Mucosa of stomach (tissue), 1 donor: ENCODE measurements around the gene MTCP1.
A peak's percentile ranks its signal among the peaks of the same experiment; 100 is the strongest.

ENCODE experiments used
- H3K27me3 ChIP-seq: one replicate; pipeline ENCODE4 v1.7.0; 2013; ENCODE audit warnings: mild to moderate bottlenecking, low read length; ENCODE audit not compliant: control insufficient read depth, insufficient read depth
- H3K36me3 ChIP-seq: one replicate; pipeline ENCODE4 v1.7.0; 2013; ENCODE audit warnings: low read length; ENCODE audit not compliant: control insufficient read depth, insufficient read depth
- H3K4me1 ChIP-seq: one replicate; pipeline ENCODE4 v1.7.0; 2013; ENCODE audit warnings: mild to moderate bottlenecking, low read length; ENCODE audit not compliant: control insufficient read depth, insufficient read depth
- H3K4me3 ChIP-seq: one replicate; pipeline ENCODE4 v1.7.0; 2013; ENCODE audit warnings: low read length
- H3K9ac ChIP-seq: one replicate; pipeline ENCODE4 v1.7.0; 2013; ENCODE audit warnings: mild to moderate bottlenecking, low read length, moderate library complexity
- H3K9me3 ChIP-seq: one replicate; pipeline ENCODE4 v1.7.0; 2013; ENCODE audit warnings: mild to moderate bottlenecking, low read length, moderate library complexity; ENCODE audit not compliant: control insufficient read depth
- donor health status: Pancreatic carcinoma.

Gene MTCP1

DNA sequence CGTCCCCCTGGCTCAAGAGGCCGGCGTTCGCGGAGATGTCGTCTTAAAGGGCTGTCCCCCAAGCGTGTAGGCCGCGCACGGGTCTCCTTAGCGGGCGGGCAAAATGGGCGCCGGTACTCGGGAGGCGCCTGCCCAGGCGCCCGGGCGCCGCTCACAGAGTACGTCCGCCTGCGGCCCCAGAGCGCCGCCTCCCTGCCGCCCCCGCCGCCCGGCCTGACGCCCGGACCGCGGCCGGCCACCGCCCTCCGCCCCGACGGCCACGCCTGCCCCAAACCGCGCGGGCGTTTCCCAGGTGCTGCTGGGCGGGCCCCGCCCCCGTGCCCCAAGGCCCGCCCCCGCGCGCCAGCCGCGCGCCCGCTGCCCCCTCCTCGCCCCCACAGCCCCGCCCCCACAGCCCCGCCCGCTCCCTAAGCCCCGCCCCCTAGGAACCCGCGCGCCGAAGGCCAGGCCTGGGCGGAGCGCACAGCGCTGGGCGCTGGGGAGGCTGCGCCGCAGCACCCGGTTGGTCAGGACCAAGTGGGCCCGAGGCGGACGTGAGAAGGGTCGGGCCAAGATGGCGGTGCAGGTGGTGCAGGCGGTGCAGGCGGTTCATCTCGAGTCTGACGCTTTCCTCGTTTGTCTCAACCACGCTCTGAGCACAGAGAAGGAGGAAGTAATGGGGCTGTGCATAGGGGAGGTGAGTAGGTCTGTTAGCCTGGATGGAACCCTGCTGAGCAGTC, at the start of gene MTCP1, which contains the start of the genes BRCC3 and CMC4:
Gene MTCP1 (minus strand): TSS at position 162 of the 719 bp plus-strand sequence. CDS start 5,126 bp downstream, outside the sequence.
Gene BRCC3 (plus strand): TSS at position 534 of the 719 bp plus-strand sequence. CDS start 20 bp downstream, at position 554.
Gene CMC4 (minus strand): TSS at position 162 of the 719 bp plus-strand sequence. CDS start 7,113 bp downstream, outside the sequence.
- Histone ChIP-seq H3K9ac (peak within 1 kb of the TSS; percentile 80), H3K4me3 (peak within 1 kb of the TSS; percentile 71), H3K36me3 (no peaks in the 10 kb centered on the region), H3K4me1 (no peaks in the 10 kb centered on the region), H3K9me3 (no peaks in the 10 kb centered on the region), H3K27me3 (no peaks in the 10 kb centered on the region)

GRCh38 chrX:155115174-155115819, 44.4 kb upstream of the MTCP1 start:
- H3K4me1 ChIP-seq = no peaks in the 10 kb centered on the region
- no peaks in the 10 kb centered on the region for H3K9me3 ChIP-seq
- H3K9ac ChIP-seq = no peak overlapping the region
- no peak overlapping the region for H3K4me3 ChIP-seq
- H3K27me3 ChIP-seq = no peaks in the 10 kb centered on the region
- no peaks in the 10 kb centered on the region for H3K36me3 ChIP-seq

GRCh38 chrX:155113097-155113496, 42.2 kb upstream of the MTCP1 start:
- Histone ChIP-seq H3K9me3 (no peaks in the 10 kb centered on the region), H3K4me1 (no peaks in the 10 kb centered on the region), H3K36me3 (no peaks in the 10 kb centered on the region), H3K4me3 (no peak overlapping the region), H3K27me3 (no peaks in the 10 kb centered on the region), H3K9ac (no peak overlapping the region)

GRCh38 chrX:155112171-155112570, 41.2 kb upstream of the MTCP1 start:
- no peak overlapping the region for H3K9ac ChIP-seq
- no peaks in the 10 kb centered on the region for H3K36me3 ChIP-seq
- H3K27me3 ChIP-seq = no peaks in the 10 kb centered on the region
- no peaks in the 10 kb centered on the region for H3K4me1 ChIP-seq
- no peaks in the 10 kb centered on the region for H3K9me3 ChIP-seq
- H3K4me3 ChIP-seq = no peak overlapping the region

DNA sequence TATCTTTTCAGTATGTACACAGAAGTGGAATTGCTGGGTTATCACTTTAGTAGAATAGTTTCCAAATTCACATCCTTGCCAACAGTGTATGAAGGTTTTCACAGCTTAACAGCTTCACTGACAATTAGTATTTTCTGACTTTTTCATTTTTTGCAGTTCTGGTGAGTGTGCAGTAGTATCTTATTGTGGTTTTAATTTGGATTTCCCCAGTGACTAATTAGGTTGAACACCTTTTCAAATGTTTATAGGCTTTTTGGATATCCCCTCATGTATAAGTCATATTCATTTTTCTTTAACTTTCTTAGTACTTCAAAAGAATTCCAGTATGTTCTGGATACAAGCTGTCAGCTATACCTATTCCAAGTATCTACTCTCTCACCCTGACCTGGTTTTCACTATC, 37.5 kb upstream of the MTCP1 start:
- H3K9me3 ChIP-seq = no peaks in the 10 kb centered on the region
- no peaks in the 10 kb centered on the region for H3K27me3 ChIP-seq
- H3K4me3 ChIP-seq = no peak overlapping the region
- H3K9ac ChIP-seq = no peak overlapping the region
- no peaks in the 10 kb centered on the region for H3K4me1 ChIP-seq
- no peaks in the 10 kb centered on the region for H3K36me3 ChIP-seq

GRCh38 chrX:155105919-155106318, 35.0 kb upstream of the MTCP1 start:
- H3K9ac ChIP-seq = no peak overlapping the region
- no peaks in the 10 kb centered on the region for H3K36me3 ChIP-seq
- no peaks in the 10 kb centered on the region for H3K27me3 ChIP-seq
- H3K4me3 ChIP-seq = no peak overlapping the region
- H3K9me3 ChIP-seq = no peaks in the 10 kb centered on the region
- no peaks in the 10 kb centered on the region for H3K4me1 ChIP-seq

GRCh38 chrX:155094468-155095061, 23.6 kb upstream of the MTCP1 start:
- Histone ChIP-seq H3K36me3 (no peaks in the 10 kb centered on the region), H3K27me3 (no peaks in the 10 kb centered on the region), H3K4me3 (no peak overlapping the region), H3K4me1 (no peaks in the 10 kb centered on the region), H3K9ac (no peak overlapping the region), H3K9me3 (no peaks in the 10 kb centered on the region)

DNA sequence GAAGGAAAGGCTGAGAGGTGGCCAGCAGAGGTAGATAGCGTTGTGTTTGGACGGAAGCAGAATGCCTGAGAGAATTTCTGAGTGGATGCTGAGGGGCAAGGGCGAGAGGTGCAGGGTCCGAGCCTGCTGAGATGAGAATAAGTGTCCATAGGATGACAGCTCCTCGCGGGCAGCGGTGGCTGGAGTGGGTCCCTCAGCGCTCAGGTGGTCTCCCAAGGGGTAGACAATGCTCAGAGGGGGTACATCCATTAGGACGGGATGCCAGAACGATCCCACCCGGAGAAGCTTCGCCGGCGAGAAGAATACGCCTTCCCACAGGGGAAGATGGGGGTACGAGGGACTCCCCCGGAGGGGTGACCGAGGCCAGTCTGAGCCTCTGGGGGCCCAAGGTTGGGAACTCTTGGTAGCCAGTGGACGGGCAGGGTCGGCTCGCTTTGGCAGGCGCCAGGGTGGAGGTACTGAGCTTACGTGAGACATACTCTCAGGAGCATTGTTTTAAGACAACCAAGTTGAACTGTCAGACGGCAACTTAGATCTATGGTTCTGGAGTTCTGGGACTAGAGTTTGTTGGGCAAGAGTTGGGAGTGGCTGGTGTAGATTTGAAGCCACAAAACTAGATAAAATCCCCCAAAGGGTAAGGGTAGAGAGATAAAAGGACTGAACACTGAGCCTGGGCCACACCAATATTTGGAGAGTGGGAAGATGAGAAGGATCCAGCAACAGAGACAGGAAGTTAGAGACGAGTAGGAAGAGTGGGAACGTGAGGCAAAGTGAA, 16.2 kb upstream of the MTCP1 start:
- H3K27me3 ChIP-seq = no peaks in the 10 kb centered on the region
- H3K4me3 ChIP-seq = no peak overlapping the region
- H3K9me3 ChIP-seq = no peaks in the 10 kb centered on the region
- H3K4me1 ChIP-seq = no peaks in the 10 kb centered on the region
- no peaks in the 10 kb centered on the region for H3K36me3 ChIP-seq
- no peak overlapping the region for H3K9ac ChIP-seq

GRCh38 chrX:155086202-155086840, 15.4 kb upstream of the MTCP1 start:
- no peak overlapping the region for H3K9ac ChIP-seq
- no peaks in the 10 kb centered on the region for H3K36me3 ChIP-seq
- no peaks in the 10 kb centered on the region for H3K9me3 ChIP-seq
- H3K4me1 ChIP-seq = no peaks in the 10 kb centered on the region
- no peaks in the 10 kb centered on the region for H3K27me3 ChIP-seq
- H3K4me3 ChIP-seq = no peak overlapping the region

DNA sequence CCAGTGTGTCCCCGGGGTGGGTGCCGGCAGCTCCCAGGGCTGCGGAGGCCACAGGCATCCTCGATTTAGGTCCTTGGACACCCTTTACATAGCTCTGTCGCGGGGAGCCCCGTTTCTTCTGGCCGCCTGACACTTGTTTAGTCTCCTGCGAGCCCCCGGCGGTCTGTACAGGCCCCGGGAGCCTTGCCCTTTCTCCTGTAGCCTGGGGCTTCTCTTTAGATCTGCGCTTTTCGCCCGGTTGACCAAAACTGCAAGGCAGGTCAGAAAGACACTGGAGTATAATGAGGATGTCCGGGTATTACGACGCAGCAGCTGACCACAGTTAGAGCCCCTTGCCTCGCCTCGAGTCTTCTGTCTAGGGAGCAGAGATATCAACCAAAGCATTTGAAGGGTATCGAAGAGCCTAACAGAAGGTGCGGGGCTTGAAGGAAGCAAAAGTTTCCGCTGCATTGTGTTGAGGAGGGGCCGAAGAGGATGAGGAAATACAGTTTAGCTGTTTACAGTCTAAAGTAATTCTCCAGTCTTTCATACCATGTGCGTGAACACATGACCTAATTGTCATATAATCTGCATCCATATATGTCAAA, 851 bp upstream of the MTCP1 start:
- Histone ChIP-seq H3K9ac (peak overlapping the region; percentile 80), H3K9me3 (no peaks in the 10 kb centered on the region), H3K27me3 (no peaks in the 10 kb centered on the region), H3K4me1 (no peaks in the 10 kb centered on the region), H3K4me3 (peak overlapping the region; percentile 71), H3K36me3 (no peaks in the 10 kb centered on the region)

GRCh38 chrX:155070663-155070974, 317 bp downstream of the MTCP1 start:
- Histone ChIP-seq H3K27me3 (no peaks in the 10 kb centered on the region), H3K4me1 (no peaks in the 10 kb centered on the region), H3K9me3 (no peaks in the 10 kb centered on the region), H3K36me3 (no peaks in the 10 kb centered on the region), H3K4me3 (peak overlapping the region; percentile 41), H3K9ac (peak overlapping the region; percentile 80)
